ENCODE measurements around the gene NPC2. TPM values are rescaled to one million over a fixed set of nuclear protein-coding genes. Genes with fewer than 3 reads are reported as not detected.

The NPC2 gene
- total RNA-seq, 2 donors from 2014 or later: 194 to 242 TPM

DNA sequence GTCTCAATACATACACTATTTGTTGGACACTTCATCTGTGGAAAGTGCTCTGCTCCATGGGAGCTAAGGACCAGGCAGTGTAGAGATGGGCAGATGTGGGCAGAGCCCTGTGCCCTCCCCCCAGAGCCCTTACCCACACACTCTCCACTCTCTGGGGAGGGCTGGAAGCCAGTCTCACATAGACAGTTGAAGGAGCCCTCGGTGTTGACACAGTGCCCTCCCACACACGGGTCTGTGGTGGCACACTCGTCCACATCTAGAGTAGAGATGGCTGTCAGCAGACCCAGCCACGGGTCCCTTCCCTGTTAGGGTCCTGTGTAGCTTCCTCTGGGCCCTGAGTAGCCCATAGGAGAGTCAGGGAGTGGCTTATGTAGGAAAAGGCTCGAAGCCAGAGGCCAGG lies 14.7 kb upstream of the NPC2 start:
- no peak overlapping the region for H3K27ac ChIP-seq
- DNase-seq (ENCODE audit: low spot score): no peak
- H3K27me3 ChIP-seq: no peaks in the 10 kb centered on the region
- H3K4me1 ChIP-seq: peaks cover 0 to 9% of the 10 kb centered on the region in 2 donors
- H3K4me3 ChIP-seq: no peak overlapping the region
- H3K9me3 ChIP-seq: no peaks in the 10 kb centered on the region
- TF ChIP-seq, protein P1, sequence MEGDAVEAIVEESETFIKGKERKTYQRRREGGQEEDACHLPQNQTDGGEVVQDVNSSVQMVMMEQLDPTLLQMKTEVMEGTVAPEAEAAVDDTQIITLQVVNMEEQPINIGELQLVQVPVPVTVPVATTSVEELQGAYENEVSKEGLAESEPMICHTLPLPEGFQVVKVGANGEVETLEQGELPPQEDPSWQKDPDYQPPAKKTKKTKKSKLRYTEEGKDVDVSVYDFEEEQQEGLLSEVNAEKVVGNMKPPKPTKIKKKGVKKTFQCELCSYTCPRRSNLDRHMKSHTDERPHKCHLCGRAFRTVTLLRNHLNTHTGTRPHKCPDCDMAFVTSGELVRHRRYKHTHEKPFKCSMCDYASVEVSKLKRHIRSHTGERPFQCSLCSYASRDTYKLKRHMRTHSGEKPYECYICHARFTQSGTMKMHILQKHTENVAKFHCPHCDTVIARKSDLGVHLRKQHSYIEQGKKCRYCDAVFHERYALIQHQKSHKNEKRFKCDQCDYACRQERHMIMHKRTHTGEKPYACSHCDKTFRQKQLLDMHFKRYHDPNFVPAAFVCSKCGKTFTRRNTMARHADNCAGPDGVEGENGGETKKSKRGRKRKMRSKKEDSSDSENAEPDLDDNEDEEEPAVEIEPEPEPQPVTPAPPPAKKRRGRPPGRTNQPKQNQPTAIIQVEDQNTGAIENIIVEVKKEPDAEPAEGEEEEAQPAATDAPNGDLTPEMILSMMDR (IDR thresholded peaks at IDR 0.05): no peak
- peaks cover 24% of the 10 kb centered on the region for H3K36me3 ChIP-seq

DNA sequence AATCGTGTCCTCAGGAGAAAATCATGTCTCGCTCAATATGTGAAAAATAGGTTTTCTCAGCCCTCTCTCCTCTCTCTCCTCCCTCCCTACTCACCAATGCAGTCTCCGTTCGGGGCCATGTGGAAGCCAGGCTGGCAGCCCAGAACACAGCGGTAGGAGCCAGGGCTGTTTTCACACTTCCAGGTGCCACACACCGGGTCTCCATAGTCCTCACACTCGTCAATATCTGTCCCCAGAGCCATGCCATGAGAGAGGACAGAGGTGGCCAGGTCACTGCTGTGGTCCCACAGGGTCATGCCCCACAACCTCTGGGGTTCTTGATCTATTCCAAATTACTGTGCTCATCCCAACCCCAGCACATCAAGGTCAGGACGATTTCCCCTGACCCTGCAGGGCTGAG lies 14.0 kb upstream of the NPC2 start:
- Histone ChIP-seq H3K27me3 (no peaks in the 10 kb centered on the region), H3K4me1 (peaks cover 0 to 3% of the 10 kb centered on the region in 2 donors), H3K4me3 (no peak overlapping the region), H3K9me3 (no peaks in the 10 kb centered on the region), H3K27ac (no peak overlapping the region), H3K36me3 (peaks cover 24% of the 10 kb centered on the region)
- TF ChIP-seq, protein P1 (IDR thresholded peaks at IDR 0.05): no peak
- DNase-seq (ENCODE audit: low spot score): no peak

DNA sequence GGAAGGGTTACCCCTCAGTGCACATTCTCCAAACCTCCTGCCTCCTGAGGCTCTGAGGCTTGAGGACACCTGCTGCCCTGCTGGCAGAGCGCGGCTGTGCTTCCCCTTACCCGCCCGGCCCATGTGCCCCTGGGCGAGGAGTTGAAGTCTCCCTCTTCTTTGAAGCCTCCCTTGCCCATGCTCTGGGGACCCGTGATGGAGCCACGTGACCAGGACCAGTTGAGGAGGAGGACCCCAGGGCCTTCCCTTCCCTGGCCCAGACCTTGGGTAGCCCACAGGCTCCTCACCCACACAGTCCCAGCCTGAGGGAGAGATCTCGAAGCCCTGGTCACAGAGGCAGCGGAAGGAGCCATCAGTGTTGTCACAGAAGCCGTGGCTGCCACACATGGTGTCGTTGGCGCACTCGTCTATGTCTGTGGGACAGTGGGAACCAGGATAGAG lies 13.3 kb upstream of the NPC2 start:
- DNase-seq (ENCODE audit: low spot score): no peak
- TF ChIP-seq, protein P1 (IDR thresholded peaks at IDR 0.05): no peak
- H3K27me3 ChIP-seq: no peaks in the 10 kb centered on the region
- H3K4me1 ChIP-seq: peaks cover 0 to 3% of the 10 kb centered on the region in 2 donors
- no peaks in the 10 kb centered on the region for H3K9me3 ChIP-seq
- peaks cover 24% of the 10 kb centered on the region for H3K36me3 ChIP-seq
- no peak overlapping the region for H3K4me3 ChIP-seq
- H3K27ac ChIP-seq: no peak overlapping the region

DNA sequence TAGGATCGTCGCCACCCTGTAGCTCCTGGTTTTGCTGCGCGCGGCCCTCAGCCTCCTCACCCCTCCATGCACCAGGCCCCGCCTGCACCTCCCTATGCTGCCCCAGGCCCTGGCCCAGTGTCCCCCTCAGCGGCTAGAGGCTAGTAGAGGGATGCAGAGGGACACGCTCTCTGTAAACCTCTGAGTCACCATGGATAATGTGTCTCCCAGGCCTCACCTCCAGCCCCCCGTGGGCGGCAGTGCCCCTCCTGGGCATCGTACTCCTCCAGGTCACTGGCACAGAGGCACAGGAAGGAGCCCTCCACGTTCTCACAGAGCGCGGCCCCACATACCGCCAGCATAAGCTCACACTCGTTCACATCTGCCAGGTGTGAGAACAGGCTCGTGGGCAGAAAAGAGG lies 12.7 kb upstream of the NPC2 start:
- no peak overlapping the region for H3K27ac ChIP-seq
- H3K4me1 ChIP-seq: peaks cover 0 to 3% of the 10 kb centered on the region in 2 donors
- no peaks in the 10 kb centered on the region for H3K27me3 ChIP-seq
- DNase-seq (ENCODE audit: low spot score): no peak
- no peak overlapping the region for H3K4me3 ChIP-seq
- peaks cover 24% of the 10 kb centered on the region for H3K36me3 ChIP-seq
- no peaks in the 10 kb centered on the region for H3K9me3 ChIP-seq
- TF ChIP-seq, protein P1 (IDR thresholded peaks at IDR 0.05): no peak

DNA sequence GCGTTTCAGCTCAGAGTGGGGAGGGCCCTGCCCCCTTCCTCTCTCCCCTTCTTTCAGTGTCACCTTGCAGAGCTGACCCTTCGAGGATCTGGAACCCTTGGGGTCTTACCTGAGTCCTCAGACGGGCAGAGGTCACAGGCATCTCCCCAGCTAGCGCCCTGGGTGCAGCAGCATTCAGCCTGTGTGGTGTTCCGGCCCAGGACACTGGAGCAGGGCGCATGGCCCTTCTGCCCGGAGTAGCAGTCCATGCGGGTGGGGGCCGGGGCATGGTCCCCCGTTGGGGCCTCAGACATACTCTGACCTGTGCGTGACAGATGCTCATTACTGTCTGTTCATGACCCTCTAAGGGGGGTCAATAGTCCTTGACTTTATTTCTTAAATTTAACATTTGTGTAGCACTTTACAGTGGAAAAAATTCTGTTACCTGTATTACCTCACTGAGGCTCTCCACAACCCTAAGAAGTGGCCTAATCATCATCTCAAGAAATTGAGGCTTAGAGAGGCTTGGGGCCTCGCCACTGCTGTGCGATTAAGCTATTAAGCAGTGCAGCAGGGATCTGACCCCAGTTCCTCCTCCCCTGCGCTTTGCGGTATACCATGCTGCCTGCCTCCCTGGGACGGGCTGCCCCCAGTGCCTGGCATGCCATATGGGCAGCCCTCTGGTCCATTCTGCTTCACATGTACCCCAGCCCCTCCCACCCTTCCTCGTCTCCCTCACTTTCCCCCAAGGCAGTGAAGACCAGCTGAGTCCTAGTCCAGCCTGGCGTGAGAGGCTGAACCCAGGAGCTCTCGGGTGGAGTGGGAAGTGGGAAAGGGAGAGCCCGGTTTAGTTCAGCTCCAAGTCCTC lies 12.0 kb upstream of the NPC2 start:
- Histone ChIP-seq H3K4me1 (peaks cover 0 to 3% of the 10 kb centered on the region in 2 donors), H3K27ac (no peak overlapping the region), H3K4me3 (no peak overlapping the region), H3K36me3 (peaks cover 24% of the 10 kb centered on the region), H3K9me3 (no peaks in the 10 kb centered on the region), H3K27me3 (no peaks in the 10 kb centered on the region)
- TF ChIP-seq, protein P1 (IDR thresholded peaks at IDR 0.05): no peak
- DNase-seq (ENCODE audit: low spot score): no peak
